ENCODE results near the gene TPP1.

DNA sequence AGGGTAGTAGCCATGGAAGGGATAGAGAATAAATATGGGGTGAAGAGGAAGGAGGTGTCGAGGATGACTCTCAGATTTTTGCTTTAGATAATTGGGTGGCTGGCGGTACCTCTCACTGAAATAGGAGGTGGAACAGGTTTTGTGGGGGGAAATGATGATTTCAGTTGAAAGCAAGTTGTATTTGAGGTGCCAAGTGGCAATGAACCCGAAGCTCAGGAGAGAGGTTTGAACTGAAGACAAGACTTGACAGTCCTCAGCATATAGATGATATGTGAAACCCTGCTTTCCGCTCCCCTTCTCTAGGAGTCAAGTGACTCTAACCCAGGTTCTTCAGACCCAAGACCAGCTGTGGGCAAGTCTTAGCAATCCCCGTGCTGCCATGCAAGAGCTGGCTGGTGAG, 49.5 kb downstream of the TPP1 start:
- TF ChIP-seq GATA2 (IDR thresholded peaks at IDR 0.05; ENCODE audit: low read depth, low read length) (no peak), GATA3 (IDR thresholded peaks at IDR 0.05; ENCODE audit: low read depth, low read length) (no peak)

Data from SH-SY5Y (cell line).